MM.1S (cell line): ENCODE data around the gene MAP3K20.

ENCODE experiments used
- DNase-seq: peaks from one replicate; pipeline ENCODE4 v3.0.0-alpha.2; 2015
- H2AFZ ChIP-seq: fragments of 300-600 bp; sonication (generic); 2 replicates; pipeline ENCODE4 v1.6.0; 2016; ENCODE audit warnings: antibody characterized with exemption, low read length
- H3F3A ChIP-seq: fragments of 300-600 bp; sonication (generic); 2 replicates; pipeline ENCODE4 v1.6.1; 2016; ENCODE audit warnings: mild to moderate bottlenecking, antibody characterized with exemption, low read length, moderate library complexity, mixed read lengths; ENCODE audit not compliant: insufficient read depth
- H3K27ac ChIP-seq: fragments of 300-600 bp; sonication (generic); 2 replicates; pipeline ENCODE4 v1.5.1; 2016; ENCODE audit warnings: mild to moderate bottlenecking, low read length
- H3K27me3 ChIP-seq: fragments of 300-600 bp; sonication (generic); replicated peaks from 2 replicates; pipeline ENCODE4 v1.6.0; 2016; ENCODE audit warnings: low read length; ENCODE audit not compliant: insufficient read depth
- H3K36me3 ChIP-seq: fragments of 300-600 bp; sonication (generic); replicated peaks from 2 replicates; pipeline ENCODE4 v1.6.1; 2016; ENCODE audit warnings: mild to moderate bottlenecking, low read length, mixed read lengths; ENCODE audit not compliant: insufficient read depth
- H3K4me1 ChIP-seq: fragments of 300-600 bp; sonication (generic); 2 replicates; pipeline ENCODE4 v1.6.1; 2016; ENCODE audit warnings: low read length, mixed read lengths
- H3K4me2 ChIP-seq: fragments of 300-600 bp; sonication (generic); 2 replicates; pipeline ENCODE4 v1.6.0; 2016; ENCODE audit warnings: low read depth, low read length
- H3K4me3 ChIP-seq: fragments of 300-600 bp; sonication (generic); 2 replicates; pipeline ENCODE4 v1.5.1; 2016; ENCODE audit warnings: low read length, mixed read lengths
- H3K79me2 ChIP-seq: fragments of 300-600 bp; sonication (generic); 2 replicates; pipeline ENCODE4 v1.6.1; 2016; ENCODE audit warnings: mixed run types, low read length, mixed read lengths
- H3K9ac ChIP-seq: fragments of 300-600 bp; sonication (generic); 2 replicates; pipeline ENCODE4 v1.6.1; 2016; ENCODE audit warnings: low read length, mixed read lengths
- H3K9me2 ChIP-seq: fragments of 300-600 bp; sonication (generic); replicated peaks from 2 replicates; pipeline ENCODE4 v1.6.1; 2016; ENCODE audit warnings: mild to moderate bottlenecking, low read length, mixed read lengths; ENCODE audit not compliant: insufficient read depth
- H3K9me3 ChIP-seq: fragments of 300-600 bp; sonication (generic); replicated peaks from 2 replicates; pipeline ENCODE4 v1.6.1; 2016; ENCODE audit warnings: mild to moderate bottlenecking, low read length, mixed read lengths; ENCODE audit not compliant: insufficient read depth
- H4K20me1 ChIP-seq: fragments of 300-600 bp; sonication (generic); 2 replicates; pipeline ENCODE4 v1.6.1; 2016; ENCODE audit warnings: mild to moderate bottlenecking, low read length, moderate library complexity, mixed read lengths; ENCODE audit not compliant: insufficient read depth
- CTCF ChIP-seq: fragments of 300-600 bp; sonication (generic); IDR thresholded peaks from 2 replicates; pipeline ENCODE4 v1.5.1; 2016; ENCODE audit warnings: antibody characterized with exemption, low read length, mixed read lengths
- EZH2 ChIP-seq: fragments of 300-600 bp; sonication (generic); optimal IDR thresholded peaks from 2 replicates; pipeline ENCODE3; 2017; ENCODE audit warnings: low read depth, mild to moderate bottlenecking, antibody characterized with exemption, low read length, mixed read lengths
- EZH2phosphoT487 ChIP-seq: fragments of 300-600 bp; sonication (generic); IDR thresholded peaks from 2 replicates; pipeline ENCODE4 v1.6.1; 2018; ENCODE audit warnings: antibody characterized with exemption, low read length

The MAP3K20 gene

DNA sequence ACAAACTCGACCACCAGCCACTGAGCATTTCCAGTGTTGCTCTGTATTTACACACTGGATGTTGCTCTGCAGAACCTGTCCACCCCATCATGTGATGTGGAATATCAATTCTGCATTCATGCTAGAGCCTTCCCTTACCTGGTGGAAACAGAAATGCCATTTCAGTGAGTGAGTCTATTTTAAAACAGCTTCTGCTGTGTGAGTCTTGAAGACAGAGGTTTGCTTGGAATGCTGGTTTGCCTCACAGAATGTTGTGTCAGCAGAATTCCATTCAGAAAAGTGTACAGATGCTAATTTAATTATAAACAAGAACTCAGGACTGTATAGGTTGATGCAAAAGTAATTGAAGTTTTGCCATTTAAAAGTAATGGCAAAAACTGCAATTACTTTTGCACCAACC, 118.3 kb downstream of the MAP3K20 start:
- Histone ChIP-seq H3K4me1 (no peaks in the 10 kb centered on the region), H3K79me2 (no peaks in the 10 kb centered on the region), H4K20me1 (no peaks in the 10 kb centered on the region), H3K9me2 (no peaks in the 10 kb centered on the region), H3K27ac (no peak overlapping the region), H3K4me3 (no peak overlapping the region), H2AFZ (no peak overlapping the region), H3K27me3 (no peaks in the 10 kb centered on the region), H3F3A (no peaks in the 10 kb centered on the region), H3K36me3 (no peaks in the 10 kb centered on the region), H3K4me2 (no peak overlapping the region), H3K9me3 (no peaks in the 10 kb centered on the region), H3K9ac (no peak overlapping the region)
- no peak for TF ChIP-seq CTCF
- TF ChIP-seq EZH2phosphoT487: no peak
- no peak for TF ChIP-seq EZH2
- no peak for DNase-seq

GRCh38 chr2:173195100-173195499, 119.5 kb downstream of the MAP3K20 start:
- Histone ChIP-seq H3K36me3 (no peaks in the 10 kb centered on the region), H3K9me2 (no peaks in the 10 kb centered on the region), H3K9me3 (no peaks in the 10 kb centered on the region), H3K4me3 (no peak overlapping the region), H3K79me2 (no peaks in the 10 kb centered on the region), H3K9ac (no peak overlapping the region), H4K20me1 (no peaks in the 10 kb centered on the region), H3K27ac (no peak overlapping the region), H3K4me1 (no peaks in the 10 kb centered on the region), H3K4me2 (no peak overlapping the region), H3F3A (no peaks in the 10 kb centered on the region), H2AFZ (no peak overlapping the region), H3K27me3 (no peaks in the 10 kb centered on the region)
- TF ChIP-seq EZH2phosphoT487 (no peak), CTCF (no peak)
- no peak for DNase-seq

GRCh38 chr2:173196080-173196479, 120.4 kb downstream of the MAP3K20 start:
- no peaks in the 10 kb centered on the region for H3K4me1 ChIP-seq
- no peaks in the 10 kb centered on the region for H3F3A ChIP-seq

More at GRCh38 chr2:173196080-173196479, 120.4 kb downstream of the MAP3K20 start:
- Histone ChIP-seq H3K9me3 (no peaks in the 10 kb centered on the region), H3K27me3 (no peaks in the 10 kb centered on the region), H3K9ac (no peak overlapping the region), H3K36me3 (no peaks in the 10 kb centered on the region), H3K4me2 (no peak overlapping the region), H3K4me3 (no peak overlapping the region), H4K20me1 (no peaks in the 10 kb centered on the region), H3K27ac (no peak overlapping the region), H3K9me2 (no peaks in the 10 kb centered on the region), H3K79me2 (no peaks in the 10 kb centered on the region), H2AFZ (no peak overlapping the region)
- DNase-seq: no peak
- TF ChIP-seq EZH2 (no peak), CTCF (no peak), EZH2phosphoT487 (no peak)
